GM18873 (cell line): ENCODE results near the gene GDI2.
"Not testable (repeated sequence)": the region's sequence is repeated elsewhere in the genome, so short reads cannot be mapped to it uniquely, and the experiment has no call there.

Experiments
- ATAC-seq: cut with Tn5 transposase; IDR thresholded peaks from one replicate; pipeline ENCODE4 v1.9.1; 2021; ENCODE audit warnings: mild to moderate bottlenecking, moderate library complexity, moderate number of reproducible peaks; ENCODE audit not compliant: unreplicated experiment, low FRiP score

The GDI2 gene

DNA sequence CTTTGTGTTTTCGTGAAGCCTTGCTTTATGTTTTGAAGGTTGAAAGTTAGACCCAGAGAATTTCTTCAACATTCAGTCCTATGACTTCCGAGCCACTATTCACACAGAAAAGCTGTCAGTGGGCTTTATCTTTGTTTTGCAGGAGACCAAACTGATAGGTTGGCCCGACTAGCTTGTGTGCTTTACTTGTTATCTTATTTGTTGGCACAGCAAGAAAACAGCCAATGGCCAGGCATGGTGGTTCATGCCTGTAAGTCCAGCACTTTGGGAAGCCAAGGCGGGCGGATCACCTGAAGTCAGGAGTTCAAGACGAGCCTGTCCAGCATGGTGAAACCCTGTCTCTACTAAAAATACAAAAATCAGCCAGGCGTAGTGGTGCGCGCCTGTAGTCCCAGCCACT is 16.0 kb upstream of the GDI2 start:
- no peak for ATAC-seq

DNA sequence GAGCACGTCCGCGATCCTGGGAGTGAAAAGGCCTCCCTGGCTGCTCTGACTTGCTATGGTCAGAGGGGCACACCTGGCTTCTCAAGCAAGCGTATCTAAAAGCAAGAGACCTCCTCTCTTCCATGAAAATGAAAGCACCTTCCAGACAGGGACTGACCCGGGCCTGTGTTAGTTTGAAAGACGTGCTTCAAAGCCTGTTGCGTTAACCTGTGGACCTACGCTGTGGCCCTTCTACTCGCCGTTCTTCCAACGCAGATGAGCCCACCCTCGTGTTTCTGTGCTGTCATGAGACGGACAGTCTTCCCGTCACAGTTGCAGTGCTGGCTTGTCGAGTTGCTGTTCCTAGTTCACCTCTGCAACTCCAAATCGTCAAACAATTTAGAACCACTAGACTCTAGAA is 15.5 kb upstream of the GDI2 start:
- no peak for ATAC-seq

DNA sequence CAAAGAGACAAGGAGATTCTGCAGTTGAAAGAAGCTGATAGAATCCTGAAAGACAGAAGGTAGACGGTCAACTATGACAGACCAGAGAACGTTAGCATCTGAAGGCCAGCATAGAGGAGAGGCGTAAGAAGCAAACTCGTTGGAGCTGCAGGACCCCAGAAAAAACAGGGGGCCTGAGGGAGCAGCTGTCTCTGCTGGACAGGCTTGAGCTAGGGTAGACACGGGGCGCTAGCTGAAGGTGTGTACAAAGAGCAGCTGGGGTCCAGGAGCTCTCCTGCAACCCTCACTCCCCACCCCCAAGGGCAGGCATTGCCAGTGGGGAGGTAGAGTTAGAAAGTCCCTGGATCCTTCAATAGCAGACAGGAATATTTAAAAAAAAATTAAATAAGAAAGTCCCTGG is 14.6 kb upstream of the GDI2 start:
- ATAC-seq: no peak

GRCh38 chr10:5826511-5826910 is 13.3 kb upstream of the GDI2 start:
- ATAC-seq: not testable (repeated sequence)

GRCh38 chr10:5818894-5819293 is 5.7 kb upstream of the GDI2 start:
- ATAC-seq: no peak

GRCh38 chr10:5818048-5818331 is 4.8 kb upstream of the GDI2 start:
- no peak for ATAC-seq

DNA sequence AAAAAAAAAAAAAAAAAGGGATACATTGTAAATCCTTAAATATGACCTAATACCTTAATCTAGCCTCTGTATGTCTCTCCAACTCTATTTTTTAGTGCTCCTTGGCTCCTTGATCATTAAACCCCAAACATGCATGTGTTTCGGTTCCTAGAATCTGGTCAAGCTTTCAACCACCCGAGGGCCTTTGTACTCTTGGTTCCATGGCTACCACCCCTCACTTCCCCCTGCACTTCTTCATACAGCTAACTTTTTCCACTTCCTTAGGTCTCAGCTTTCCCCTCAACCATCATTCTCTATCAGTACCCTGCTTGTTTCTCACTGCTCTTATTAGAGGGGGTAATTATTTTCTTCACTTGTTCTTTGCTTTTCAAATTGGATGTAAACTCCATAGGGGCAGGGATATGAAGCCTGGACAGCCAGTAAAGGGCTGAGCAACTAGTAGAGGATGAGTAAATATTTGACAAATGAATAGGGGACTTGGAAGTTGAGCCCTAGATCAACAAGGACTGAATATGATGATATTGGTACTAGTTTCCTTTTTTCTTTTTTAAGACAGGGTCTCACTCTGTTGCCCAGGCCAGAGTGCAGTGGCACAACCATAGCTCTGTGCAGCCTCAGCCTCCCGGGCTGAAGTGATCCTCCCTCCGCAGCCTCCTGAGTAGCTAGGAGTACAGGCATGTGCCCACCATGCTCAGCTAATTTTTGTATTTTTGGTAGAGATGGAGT is 4.3 kb upstream of the GDI2 start:
- no peak for ATAC-seq

- ATAC-seq: no peak
Measured at GRCh38 chr10:5816170-5816569, 2.9 kb upstream of the GDI2 start.

GRCh38 chr10:5814110-5815107 is 1.2 kb upstream of the GDI2 start:
- ATAC-seq: no peak

DNA sequence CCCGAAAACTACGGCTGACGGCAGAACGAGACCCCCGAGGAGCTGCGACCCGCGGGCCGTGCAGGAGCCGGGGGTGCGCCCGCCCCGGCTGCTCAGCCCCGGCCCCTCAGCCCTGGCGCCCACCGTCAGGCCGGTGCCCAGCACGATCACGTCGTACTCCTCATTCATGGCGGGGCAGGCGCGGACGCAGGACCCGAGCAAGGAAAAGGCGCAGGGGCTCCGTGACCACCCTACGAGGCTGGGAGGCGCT is 218 bp downstream of the GDI2 start:
- peak; percentile 9 for ATAC-seq

- ATAC-seq: peak; percentile 7
Measured at GRCh38 chr10:5812283-5813090, 747 bp downstream of the GDI2 start.

DNA sequence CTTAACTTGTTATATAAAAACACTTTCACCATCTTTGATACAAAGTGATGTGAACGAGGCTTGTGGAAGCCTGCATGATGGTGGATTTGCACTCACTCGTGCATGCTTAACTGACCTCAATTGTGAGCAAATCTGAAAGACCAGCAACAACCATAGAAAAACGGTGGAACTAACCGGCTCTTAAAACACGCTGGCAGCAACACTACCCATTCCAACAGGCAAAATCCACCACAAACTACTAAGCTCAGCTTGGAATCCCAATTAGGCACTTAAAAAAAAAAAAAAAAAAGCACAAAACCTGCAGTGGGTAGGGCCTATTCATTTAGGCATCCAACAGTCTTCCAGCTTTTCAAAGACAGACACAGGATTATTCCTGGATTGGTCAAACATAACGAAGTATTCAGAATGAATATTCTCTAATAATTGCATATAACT is 1.8 kb downstream of the GDI2 start:
- no peak for ATAC-seq

- ATAC-seq: no peak
Measured at GRCh38 chr10:5810225-5810624, 3.0 kb downstream of the GDI2 start.

DNA sequence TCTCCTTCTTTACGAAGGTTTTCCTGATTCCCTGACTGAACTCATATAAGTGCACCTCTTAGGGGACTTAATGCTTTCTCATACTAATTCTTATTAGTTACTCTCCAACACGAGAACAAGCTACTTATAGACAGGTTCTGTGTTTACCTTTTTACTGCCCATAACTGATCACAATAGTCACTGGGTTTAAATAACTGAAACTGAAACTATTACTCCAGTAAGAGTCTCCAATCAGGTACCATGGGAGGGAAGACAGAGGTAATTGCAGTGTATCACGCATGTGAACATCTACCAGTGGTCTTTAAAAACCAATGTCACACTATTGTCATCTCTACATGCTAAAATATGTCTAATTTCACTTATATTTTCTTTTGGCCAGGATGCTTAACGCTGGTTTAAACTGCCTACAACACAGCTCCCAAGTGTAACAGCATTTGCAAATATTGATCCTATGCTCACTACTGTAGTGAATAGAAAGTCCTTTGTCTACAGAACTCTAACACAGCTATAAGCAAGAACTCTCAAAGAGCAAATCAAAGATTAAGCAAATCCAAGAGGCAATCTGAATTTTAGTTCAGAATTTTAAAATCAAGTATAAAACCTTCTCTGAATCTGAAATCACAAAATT is 3.6 kb downstream of the GDI2 start:
- ATAC-seq: no peak

DNA sequence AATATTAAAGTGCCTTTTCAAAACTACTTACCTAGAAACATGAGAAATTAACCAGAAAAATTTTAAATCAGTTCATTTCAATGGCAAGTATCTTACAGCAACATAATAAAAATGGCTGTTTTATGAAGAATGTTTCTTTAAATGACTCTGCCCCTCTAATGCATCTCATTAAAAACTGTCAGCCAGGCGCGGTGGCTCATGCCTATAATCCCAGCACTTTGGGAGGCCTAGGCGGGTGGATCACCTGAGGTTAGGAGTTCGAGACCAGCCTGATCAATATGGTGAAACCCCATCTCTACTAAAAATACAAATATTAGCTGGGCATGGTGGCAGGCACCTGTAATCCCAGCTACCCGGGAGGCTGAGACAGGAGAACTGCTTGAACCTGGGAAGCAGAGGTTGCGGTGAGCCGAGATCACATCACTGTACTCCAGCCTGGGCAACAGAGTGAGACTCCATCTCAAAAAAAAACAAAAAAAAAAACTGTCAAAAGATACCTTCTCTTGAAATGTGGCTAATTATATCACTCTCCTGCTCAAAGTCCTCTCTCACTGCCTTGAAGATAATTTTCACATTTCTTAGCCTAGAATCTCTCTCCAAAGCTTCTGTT is 4.3 kb downstream of the GDI2 start:
- ATAC-seq: not testable (repeated sequence)

GRCh38 chr10:5806745-5807144 is 6.5 kb downstream of the GDI2 start:
- ATAC-seq: no peak

- ATAC-seq: no peak
Measured at GRCh38 chr10:5805711-5806110, 7.5 kb downstream of the GDI2 start.

- ATAC-seq: no peak
Measured at GRCh38 chr10:5805260-5805659, 8.0 kb downstream of the GDI2 start.

- no peak for ATAC-seq
Measured at GRCh38 chr10:5804386-5804785, 8.8 kb downstream of the GDI2 start.

DNA sequence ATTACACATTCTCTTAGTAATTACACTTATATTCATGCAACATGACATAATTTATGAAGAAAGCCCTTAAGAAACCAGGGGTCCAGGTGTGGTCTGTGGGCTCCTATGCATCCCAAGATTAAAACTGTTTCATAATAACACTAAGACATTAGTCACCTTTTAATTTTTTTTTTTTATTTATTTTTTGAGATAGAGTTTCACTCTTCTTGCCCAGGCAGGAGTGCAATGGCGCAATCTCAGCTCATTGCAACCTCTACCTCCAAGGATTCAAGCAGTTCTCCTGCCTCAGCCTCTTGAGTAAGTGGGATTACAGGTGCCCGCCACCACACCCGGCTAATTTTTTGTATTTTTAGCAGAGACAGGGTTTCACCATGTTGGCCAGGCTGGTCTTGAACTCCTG is 12.5 kb downstream of the GDI2 start:
- ATAC-seq: no peak
